Thoracic aorta (tissue), 2 donors: ENCODE data around the gene ASZ1. TPM values are rescaled to one million over a fixed set of nuclear protein-coding genes. Genes with fewer than 3 reads are reported as not detected.
"Not testable (repeated sequence)": the region's sequence is repeated elsewhere in the genome, so short reads cannot be mapped to it uniquely, and the experiment has no call there.

ENCODE experiments used
- ATAC-seq: fragments of 150-250 bp; one replicate; pipeline ENCODE4 v1.8.0; 2017; ENCODE audit warnings: low read depth; ENCODE audit not compliant: insufficient number of reproducible peaks, low FRiP score
- DNase-seq: peaks from one replicate; pipeline ENCODE4 v3.0.0-alpha.2; 2020; ENCODE audit warnings: low spot score
- H3K27ac ChIP-seq, 2 donors: fragments of 200-600 bp; sonication (generic); 1 replicate in 1 of 2; 2 replicates in 1 of 2; pipeline ENCODE4 v1.5.1; 2016; ENCODE audit warnings: mild to moderate bottlenecking in 2 of 2, moderate library complexity in 2 of 2
- H3K27me3 ChIP-seq: fragments of 200-600 bp; sonication (generic); replicated peaks from 2 replicates; pipeline ENCODE4 v1.6.0; 2016; ENCODE audit warnings: mild to moderate bottlenecking; ENCODE audit not compliant: insufficient read depth
- H3K36me3 ChIP-seq: fragments of 200-600 bp; sonication (generic); one replicate; pipeline ENCODE4 v1.5.1; 2016
- H3K4me1 ChIP-seq, 2 donors: fragments of 200-600 bp; sonication (generic); 1 replicate in 1 of 2; 2 replicates in 1 of 2; pipeline versions ENCODE4 v1.5.1 to v1.6.0; 2016; ENCODE audit warnings: low read depth in 2 of 2, mild to moderate bottlenecking in 1 of 2; ENCODE audit not compliant: control insufficient read depth in 1 of 2
- H3K4me3 ChIP-seq: fragments of 200-600 bp; sonication (generic); 2 replicates; pipeline ENCODE4 v1.5.1; 2016; ENCODE audit warnings: mild to moderate bottlenecking
- H3K9me3 ChIP-seq: fragments of 200-600 bp; sonication (generic); 2 replicates; pipeline ENCODE4 v1.5.1; 2016
- CTCF ChIP-seq: fragments of 200-600 bp; sonication (generic); IDR thresholded peaks from one replicate; pipeline ENCODE4 v1.5.1; 2019; ENCODE audit warnings: antibody characterized with exemption
- total RNA-seq, 2 donors: library from RNA; depleted of rRNA; stranded (reverse); fragments of >200 nt; gene quantifications; one replicate each; pipeline versions ENCODE4 v1.1.0 to v1.2.3, GENCODE V29; 2016

The ASZ1 gene, protein sequence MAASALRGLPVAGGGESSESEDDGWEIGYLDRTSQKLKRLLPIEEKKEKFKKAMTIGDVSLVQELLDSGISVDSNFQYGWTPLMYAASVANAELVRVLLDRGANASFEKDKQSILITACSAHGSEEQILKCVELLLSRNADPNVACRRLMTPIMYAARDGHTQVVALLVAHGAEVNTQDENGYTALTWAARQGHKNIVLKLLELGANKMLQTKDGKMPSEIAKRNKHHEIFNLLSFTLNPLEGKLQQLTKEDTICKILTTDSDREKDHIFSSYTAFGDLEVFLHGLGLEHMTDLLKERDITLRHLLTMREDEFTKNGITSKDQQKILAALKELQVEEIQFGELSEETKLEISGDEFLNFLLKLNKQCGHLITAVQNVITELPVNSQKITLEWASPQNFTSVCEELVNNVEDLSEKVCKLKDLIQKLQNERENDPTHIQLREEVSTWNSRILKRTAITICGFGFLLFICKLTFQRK
- total RNA-seq, result not detected

DNA sequence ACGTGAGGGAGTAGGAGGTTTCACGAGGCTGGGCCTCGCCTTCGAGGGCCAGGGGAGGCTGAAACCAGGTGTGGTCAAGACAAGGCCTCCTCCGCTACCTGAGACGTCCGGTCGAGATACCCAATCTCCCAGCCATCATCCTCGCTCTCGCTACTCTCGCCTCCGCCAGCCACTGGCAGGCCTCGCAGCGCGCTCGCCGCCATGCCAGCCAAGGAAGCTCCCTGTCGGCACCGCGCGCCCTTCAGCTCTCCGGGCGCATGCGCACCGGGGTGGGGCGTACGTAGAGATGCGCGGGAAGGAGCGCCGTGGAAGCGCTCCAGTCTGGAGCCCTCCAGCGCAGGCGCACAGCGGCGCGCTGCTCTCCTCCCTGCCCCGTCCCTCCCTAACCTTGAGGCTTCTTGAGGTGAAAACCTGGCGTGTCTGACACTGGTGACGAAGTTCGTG is at the start of gene ASZ1:
Gene ASZ1 (minus strand): TSS at position 236 of the 444 bp plus-strand sequence. CDS start 33 bp downstream, at position 203.
- Histone ChIP-seq H3K27me3 (no peaks in the 10 kb centered on the region), H3K27ac (no peak within 1 kb of the TSS), H3K36me3 (no peaks in the 10 kb centered on the region), H3K9me3 (no peaks in the 10 kb centered on the region), H3K4me1 (no peaks in the 10 kb centered on the region), H3K4me3 (no peak within 1 kb of the TSS)
- no peak for ATAC-seq
- TF ChIP-seq CTCF, result no peak
- no peak for DNase-seq

- TF ChIP-seq CTCF, result no peak
- Histone ChIP-seq H3K27me3 (no peaks in the 10 kb centered on the region), H3K9me3 (no peaks in the 10 kb centered on the region), H3K36me3 (no peaks in the 10 kb centered on the region), H3K27ac (no peak overlapping the region), H3K4me1 (peaks cover 0 to 11% of the 10 kb centered on the region in 2 donors), H3K4me3 (no peak overlapping the region)
- ATAC-seq (no peak), DNase-seq (no peak)
These were observed 49.4 kb upstream of the ASZ1 start for GRCh38 chr7:117476557-117477215.

DNA sequence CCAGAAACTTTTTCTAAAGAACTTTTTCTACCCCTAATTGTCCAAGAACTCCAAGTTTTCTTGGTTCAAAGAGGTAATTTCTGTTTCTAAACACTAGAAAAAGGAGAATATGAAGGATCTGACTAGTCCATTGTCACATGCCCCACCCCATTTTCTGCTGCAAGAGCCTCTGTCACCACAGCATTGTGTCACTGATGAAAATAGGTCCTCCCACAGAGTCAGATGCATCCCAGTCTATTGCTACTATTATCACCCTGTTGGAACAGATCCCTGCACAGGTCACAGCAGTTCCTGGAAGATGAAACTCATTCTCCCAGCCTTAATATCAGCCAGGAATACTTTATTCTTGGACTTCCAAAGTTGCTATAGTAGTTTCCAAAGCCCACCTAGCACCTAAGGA is 45.0 kb upstream of the ASZ1 start:
- Histone ChIP-seq H3K9me3 (no peaks in the 10 kb centered on the region), H3K4me1 (no peaks in the 10 kb centered on the region), H3K36me3 (no peaks in the 10 kb centered on the region), H3K4me3 (no peak overlapping the region), H3K27ac (no peak overlapping the region), H3K27me3 (no peaks in the 10 kb centered on the region)
- TF ChIP-seq CTCF, result no peak
- DNase-seq (no peak), ATAC-seq (no peak)

DNA sequence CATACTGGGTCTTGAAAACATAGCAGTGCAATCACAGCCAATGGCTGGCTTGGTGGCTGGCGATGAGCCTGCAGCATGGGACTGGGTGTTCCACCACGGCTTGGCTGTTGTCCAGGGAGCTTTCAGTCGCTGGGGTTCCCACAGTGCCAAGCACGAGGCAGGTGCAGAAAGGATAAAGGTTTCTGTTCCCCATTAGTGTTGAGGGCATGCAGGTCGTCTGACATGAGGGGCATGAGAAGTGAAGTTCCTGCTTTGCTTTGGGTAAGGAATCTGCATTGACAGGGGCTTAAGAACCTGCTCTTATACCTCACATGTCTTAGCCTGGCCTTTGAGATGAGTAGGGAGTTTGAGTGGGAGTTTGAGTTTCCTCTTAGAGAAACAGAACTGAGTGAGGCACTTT is 43.5 kb upstream of the ASZ1 start:
- Histone ChIP-seq H3K4me1 (no peaks in the 10 kb centered on the region), H3K4me3 (no peak overlapping the region), H3K36me3 (no peaks in the 10 kb centered on the region), H3K27ac (no peak overlapping the region), H3K9me3 (no peaks in the 10 kb centered on the region), H3K27me3 (no peaks in the 10 kb centered on the region)
- no peak for TF ChIP-seq CTCF
- ATAC-seq (no peak), DNase-seq (no peak)

GRCh38 chr7:117468174-117468573 is 40.9 kb upstream of the ASZ1 start:
- no peaks in the 10 kb centered on the region for H3K36me3 ChIP-seq
- no peaks in the 10 kb centered on the region for H3K4me1 ChIP-seq
- TF ChIP-seq CTCF, result no peak
- no peak overlapping the region for H3K4me3 ChIP-seq
- H3K27ac ChIP-seq, result no peak overlapping the region
- H3K27me3 ChIP-seq, result no peaks in the 10 kb centered on the region
- ATAC-seq, result no peak
- H3K9me3 ChIP-seq, result no peaks in the 10 kb centered on the region
- DNase-seq, result no peak

- not testable (repeated sequence) for DNase-seq, H3K27ac ChIP-seq, H3K27me3 ChIP-seq
These were observed 33.5 kb upstream of the ASZ1 start for GRCh38 chr7:117460815-117461214.

More at GRCh38 chr7:117460815-117461214, 33.5 kb upstream of the ASZ1 start:
- H3K36me3 ChIP-seq, ATAC-seq, H3K4me1 ChIP-seq, H3K4me3 ChIP-seq, H3K9me3 ChIP-seq: not testable (repeated sequence)
